ENCODE data around the gene TMPRSS11A.
A peak's percentile ranks its signal among the peaks of the same experiment; 100 is the strongest.

Gene TMPRSS11A

DNA sequence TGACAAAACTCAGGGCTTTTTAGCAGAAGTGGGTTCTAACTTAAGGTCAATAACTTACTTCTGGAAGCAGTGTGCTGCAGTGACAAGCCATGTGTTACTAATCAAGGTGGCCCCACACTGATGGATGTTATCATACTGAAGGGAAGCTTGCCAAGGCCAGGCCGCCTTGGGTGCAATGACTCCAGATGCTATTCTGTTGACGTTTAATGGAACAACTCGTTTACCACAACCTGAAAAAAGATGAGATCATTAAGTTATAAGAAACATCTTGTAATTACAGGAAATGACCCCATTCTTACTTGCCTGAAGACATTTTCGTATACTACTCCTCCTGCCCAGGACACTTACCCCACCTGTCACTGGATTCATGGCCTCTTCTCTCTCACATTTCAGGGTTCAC lies 40.6 kb downstream of the TMPRSS11A start:
- DNase-seq: no peak
- in situ Hi-C loops (cut with HindIII; ENCODE audit: low pct_ligation_motif_present, low pct_unique_long_range_greater_than_20kb, low sequenced_read_pairs): no loop called here

DNA sequence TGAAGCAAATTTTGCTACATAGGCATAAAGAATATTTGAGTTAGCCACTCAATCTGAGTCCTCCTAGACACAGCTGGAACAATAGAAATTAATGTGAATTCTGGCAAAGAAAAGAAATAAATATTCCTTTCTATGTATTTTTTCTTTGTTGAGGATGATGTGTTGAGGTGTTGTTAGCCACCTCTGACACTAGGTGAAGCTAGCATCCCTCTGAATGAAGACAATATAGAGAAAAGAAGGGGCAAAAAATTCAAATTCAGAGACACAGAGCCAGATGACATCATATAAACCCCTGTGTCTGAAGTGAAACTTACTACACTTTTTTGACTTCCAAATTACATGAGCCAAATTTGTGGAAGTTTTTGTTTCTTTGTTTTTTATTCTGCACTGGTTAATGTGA lies 44.9 kb downstream of the TMPRSS11A start:
- in situ Hi-C loops (cut with HindIII; ENCODE audit: low pct_ligation_motif_present, low pct_unique_long_range_greater_than_20kb, low sequenced_read_pairs): no loop called here
- no peak for DNase-seq

DNA sequence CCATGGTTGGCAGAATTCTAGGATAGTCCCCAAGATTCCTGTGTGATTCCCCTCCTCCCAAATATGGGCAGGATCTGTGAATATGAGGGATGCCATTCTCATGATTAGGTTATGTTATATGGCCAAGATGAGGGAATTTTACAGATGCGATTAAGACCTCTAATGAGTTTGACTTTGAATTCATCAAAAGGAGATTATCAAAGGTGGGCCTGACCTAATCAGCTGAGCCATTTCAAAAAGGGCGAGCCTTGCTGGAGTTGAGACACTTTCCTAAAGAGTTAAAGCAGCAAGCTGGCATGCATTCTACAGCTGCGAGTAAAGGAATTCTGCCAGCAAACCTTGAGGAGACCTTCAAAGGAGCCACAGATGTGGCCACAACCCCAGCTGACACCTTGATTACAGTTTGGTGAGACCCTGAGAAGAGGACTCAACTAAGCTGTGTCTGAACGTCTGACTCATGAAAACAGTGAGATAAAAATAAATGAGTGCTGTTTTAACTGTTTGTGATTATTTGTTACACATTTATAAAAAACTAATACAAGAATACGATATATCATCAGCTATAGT lies 47.8 kb downstream of the TMPRSS11A start:
- in situ Hi-C loops (cut with HindIII; ENCODE audit: low pct_ligation_motif_present, low pct_unique_long_range_greater_than_20kb, low sequenced_read_pairs): no loop called here
- no peak for DNase-seq

DNA sequence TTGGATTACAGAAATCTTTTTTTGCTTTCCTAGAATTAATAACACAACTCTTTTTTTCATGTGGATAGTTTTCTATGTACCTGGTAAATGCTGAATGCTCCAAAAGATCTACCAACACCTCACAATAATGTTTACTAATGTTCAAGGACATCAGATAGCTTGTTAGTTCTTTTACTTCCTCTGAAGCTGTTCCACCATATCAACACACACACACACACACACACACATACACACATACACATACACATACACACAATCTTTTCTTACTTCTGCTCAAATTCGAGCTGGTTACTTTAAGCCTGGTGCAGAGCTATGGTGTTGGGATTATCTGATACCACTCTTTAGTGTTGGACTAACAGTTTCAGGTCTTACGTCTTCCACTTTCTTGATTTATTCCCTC lies 51.2 kb downstream of the TMPRSS11A start:
- in situ Hi-C loops (cut with HindIII; ENCODE audit: low pct_ligation_motif_present, low pct_unique_long_range_greater_than_20kb, low sequenced_read_pairs): no loop called here
- no peak for DNase-seq

DNA sequence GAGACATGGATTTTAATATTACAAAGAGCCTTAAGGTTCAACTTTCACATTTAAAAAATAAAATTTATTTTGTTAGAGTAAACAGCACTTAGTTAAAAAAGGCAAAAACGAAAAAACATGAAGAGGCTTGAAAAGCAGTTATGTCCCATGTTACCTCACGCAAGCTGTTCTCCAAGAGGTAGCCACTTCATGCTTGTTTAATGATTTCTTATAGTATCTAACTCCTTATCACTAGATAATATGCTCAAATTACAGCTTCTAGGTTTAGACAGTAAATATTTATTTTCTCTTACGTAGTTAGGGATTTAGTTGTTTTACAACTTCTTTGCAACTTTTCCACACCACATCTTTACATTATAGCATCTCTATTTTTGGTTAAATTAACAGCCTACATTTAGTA lies 51.7 kb downstream of the TMPRSS11A start:
- in situ Hi-C loops (cut with HindIII; ENCODE audit: low pct_ligation_motif_present, low pct_unique_long_range_greater_than_20kb, low sequenced_read_pairs): no loop called here

DNA sequence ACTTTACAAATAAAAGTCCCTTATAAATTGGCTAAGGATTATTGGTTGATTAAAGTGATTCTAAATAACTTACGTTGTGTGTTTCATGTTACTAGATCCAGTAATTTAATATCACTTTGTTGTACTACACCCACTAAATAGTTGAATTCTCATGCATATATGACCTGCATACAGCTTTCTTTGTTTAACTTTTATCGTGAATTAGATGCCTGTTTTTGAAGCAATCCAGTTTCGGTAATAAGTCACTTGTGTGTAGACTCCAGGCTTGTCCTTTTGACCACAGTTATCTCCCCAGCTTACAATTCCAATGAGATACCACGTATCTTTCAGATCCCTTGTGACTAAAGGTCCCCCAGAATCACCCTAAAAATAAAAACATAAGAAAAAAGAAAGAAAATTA lies 52.2 kb downstream of the TMPRSS11A start:
- DNase-seq: no peak
- in situ Hi-C loops (cut with HindIII; ENCODE audit: low pct_ligation_motif_present, low pct_unique_long_range_greater_than_20kb, low sequenced_read_pairs): no loop called here

More for the DNA sequence above, 51.7 kb downstream of the TMPRSS11A start:
- no peak for DNase-seq

DNA sequence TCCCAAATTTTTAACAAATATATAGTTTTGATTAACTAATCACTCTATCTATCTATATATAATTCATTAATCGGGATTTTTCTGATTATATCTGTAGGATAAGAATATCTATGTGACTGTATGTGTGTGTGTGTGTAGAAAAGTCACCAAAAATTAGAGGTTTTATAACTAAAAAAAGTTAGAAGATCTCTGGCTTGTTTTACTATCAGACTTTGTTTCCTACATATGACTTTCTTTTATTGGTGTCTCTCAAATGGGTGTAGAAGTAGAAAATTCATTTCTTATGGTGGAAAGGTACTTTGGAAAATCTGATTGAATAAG lies 52.7 kb downstream of the TMPRSS11A start:
- DNase-seq: no peak
- in situ Hi-C loops (cut with HindIII; ENCODE audit: low pct_ligation_motif_present, low pct_unique_long_range_greater_than_20kb, low sequenced_read_pairs): no loop called here

DNA sequence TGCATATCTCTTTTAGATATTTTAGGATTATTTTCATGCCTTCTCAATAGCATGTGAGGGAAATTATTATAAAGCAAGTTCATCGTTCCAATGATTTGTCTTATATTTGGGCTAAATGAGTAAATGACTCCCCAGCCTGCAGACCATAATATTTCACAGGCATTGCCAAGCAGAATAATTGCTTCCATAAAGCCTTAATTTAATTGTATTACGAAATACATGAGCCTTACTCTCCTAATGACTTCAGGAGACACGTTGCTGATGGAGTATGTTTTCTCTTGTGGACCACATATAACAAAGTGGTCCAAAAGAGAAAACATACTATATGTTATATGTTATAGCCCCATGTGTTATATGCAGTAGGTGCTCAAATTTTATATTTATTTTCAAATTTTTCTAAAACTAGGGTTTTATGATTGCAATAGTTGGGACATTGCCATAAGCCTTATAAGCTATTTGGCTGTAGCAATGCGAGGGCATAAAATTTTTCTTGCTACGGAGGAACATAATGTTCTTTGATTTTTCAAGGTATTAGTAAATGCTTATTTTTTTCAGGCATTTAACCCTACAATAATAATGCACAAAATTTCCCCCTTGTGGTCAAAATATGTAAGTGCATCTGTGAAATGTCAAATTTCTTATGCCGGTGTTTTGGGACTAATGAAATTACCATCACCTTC lies 53.2 kb downstream of the TMPRSS11A start:
- in situ Hi-C loops (cut with HindIII; ENCODE audit: low pct_ligation_motif_present, low pct_unique_long_range_greater_than_20kb, low sequenced_read_pairs): no loop called here
- DNase-seq: peak; percentile 23

DNA sequence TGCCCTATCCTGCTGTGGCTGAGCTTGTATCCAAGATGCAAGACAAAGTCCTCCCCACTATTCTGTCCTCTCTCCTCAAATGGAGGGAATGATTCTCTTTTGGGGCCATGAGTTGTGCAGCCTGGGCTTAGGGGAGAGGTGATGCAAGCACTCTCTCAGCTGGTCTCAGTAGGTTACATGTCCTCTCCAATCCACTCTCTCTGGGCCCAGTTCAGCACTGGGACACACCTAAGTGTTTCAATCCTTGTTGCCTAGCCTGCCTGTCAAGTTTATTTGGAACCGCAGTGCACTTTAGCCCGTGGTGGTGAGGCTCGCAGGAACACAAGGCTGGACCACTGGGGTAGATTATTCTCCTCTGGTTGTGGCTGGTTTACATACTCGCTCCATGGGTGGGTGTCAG lies 55.6 kb downstream of the TMPRSS11A start:
- in situ Hi-C loops (cut with HindIII; ENCODE audit: low pct_ligation_motif_present, low pct_unique_long_range_greater_than_20kb, low sequenced_read_pairs): no loop called here
- DNase-seq: no peak

DNA sequence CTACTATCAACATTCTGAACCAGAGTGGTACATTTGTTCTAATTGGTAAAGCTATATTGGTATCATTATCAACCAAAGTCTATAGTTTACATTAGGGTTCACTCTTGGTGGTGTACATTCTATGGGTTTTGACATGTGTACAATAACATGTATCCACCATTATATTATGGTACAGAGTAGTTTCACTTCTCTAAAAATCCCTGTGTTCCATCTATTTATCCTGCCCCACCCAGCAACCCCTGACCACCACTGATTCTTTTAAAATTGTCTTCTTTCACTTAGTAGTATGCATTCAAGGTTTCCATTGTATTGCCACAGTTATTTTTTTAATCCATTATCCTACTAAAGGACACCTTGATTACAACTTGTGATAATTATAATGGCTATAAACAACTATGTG lies 64.2 kb downstream of the TMPRSS11A start:
- in situ Hi-C loops (cut with HindIII; ENCODE audit: low pct_ligation_motif_present, low pct_unique_long_range_greater_than_20kb, low sequenced_read_pairs): no loop called here
- no peak for DNase-seq

DNA sequence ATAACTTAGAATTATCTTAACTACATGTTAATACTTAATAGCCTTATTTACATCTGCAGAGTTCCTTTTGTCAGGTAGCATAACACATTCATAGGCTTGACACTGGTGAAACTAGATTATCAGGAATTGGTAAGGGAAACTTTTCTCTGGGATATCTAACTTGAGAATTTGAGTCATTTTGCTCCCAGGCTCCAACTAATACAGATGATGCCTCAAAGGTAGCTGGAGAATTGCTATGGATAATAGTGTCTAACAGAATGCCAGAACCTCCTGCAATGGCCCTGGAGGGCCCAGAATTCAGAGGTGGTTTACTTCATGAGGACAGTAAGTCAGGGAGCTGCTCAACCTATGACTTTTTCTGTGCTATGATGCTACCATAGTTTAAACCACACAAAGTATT lies 65.6 kb downstream of the TMPRSS11A start:
- in situ Hi-C loops (cut with HindIII; ENCODE audit: low pct_ligation_motif_present, low pct_unique_long_range_greater_than_20kb, low sequenced_read_pairs): no loop called here
- no peak for DNase-seq

DNA sequence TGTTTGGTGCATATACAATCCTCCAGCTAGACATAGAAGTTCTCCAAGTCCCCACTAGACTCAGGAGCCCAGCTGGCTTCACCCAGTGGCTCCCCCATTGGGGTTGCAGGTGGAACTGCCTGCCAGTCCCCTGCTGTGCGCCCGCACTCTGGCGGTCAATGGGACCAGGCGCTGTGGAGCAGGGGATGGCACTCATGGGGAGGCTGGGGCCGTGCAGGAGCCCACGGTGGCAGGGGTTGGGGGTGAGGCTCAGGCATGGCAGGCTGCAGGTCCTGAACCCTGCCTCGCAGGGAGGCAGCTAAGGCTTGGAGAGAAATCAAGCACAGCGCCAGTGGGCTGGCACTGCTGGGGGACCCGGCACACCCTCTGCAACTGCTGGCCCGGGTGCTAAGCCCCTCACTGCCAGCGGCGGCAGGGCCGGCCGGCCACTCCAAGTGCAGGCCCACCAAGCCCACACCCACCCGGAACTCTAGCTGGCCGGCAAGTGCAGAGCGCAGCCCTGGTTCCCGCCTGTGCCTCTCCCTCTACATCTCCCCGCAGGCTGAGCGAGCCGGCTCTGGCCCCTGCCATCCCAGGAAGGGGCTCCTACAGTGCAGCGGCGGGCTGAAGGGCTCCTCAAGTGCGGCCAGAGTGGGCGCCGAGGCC lies 66.8 kb downstream of the TMPRSS11A start:
- in situ Hi-C loops (cut with HindIII; ENCODE audit: low pct_ligation_motif_present, low pct_unique_long_range_greater_than_20kb, low sequenced_read_pairs): no loop called here
- no peak for DNase-seq

DNA sequence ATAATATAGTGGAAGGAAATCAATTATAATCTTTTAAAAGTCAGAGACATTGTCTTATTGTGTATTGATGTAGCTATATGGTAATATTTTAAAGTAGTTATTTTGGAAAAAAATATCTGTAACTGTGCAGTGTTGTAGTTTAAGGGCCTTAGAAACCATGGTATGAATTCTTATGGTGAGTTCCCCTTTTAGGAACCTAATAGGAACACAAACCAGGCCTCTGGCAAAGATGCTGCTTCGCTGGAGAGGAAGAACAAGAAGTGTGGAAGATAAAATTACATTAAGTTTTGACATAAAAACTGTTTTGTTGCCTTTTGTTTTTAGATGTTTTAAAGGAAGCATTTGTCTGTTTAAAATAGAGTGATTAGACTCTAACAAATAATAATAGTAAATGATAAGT lies 68.6 kb downstream of the TMPRSS11A start:
- no peak for DNase-seq

DNA sequence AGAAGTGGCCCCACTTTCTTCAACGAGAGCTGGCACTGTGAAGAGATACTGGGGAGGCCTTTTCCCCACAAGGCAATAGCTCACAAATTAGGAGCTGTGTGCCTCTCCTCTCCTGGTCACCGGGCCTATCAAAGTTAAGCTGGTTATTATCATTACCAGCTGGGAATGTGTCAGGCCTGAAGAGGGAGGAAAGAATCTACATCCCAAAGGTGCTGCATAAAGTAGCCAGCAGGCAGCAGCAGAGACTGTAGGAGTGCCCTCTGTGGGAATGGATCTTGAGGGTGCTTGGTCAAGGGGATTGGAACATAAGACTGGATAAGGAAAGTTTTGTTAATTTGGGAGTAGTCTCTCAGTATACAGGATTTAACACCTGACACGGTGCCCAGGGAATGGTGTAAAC lies 70.4 kb downstream of the TMPRSS11A start:
- in situ Hi-C loops (cut with HindIII; ENCODE audit: low pct_ligation_motif_present, low pct_unique_long_range_greater_than_20kb, low sequenced_read_pairs): no loop called here
- no peak for DNase-seq

More for the DNA sequence above, 68.6 kb downstream of the TMPRSS11A start:
- in situ Hi-C loops (cut with HindIII; ENCODE audit: low pct_ligation_motif_present, low pct_unique_long_range_greater_than_20kb, low sequenced_read_pairs): no loop called here

DNA sequence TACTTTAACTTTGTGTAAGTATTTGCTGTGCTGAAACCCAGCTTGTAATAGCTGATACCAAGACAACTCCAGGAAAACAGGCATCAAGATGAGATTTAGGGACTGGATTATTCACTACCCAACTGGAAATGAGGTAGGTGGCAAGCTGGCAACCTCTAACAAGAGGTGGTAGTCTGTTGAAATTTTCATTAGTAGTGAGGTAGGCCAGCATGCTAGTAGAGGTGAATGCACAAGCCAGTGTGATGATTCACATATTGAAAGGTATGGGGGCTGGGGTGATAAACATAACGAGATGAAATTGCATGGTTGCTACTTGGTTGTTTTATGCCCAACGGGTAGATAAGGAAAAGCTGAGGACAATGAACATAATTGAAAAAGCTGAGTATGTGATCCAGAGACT lies 71.0 kb downstream of the TMPRSS11A start:
- DNase-seq: no peak
- in situ Hi-C loops (cut with HindIII; ENCODE audit: low pct_ligation_motif_present, low pct_unique_long_range_greater_than_20kb, low sequenced_read_pairs): no loop called here

DNA sequence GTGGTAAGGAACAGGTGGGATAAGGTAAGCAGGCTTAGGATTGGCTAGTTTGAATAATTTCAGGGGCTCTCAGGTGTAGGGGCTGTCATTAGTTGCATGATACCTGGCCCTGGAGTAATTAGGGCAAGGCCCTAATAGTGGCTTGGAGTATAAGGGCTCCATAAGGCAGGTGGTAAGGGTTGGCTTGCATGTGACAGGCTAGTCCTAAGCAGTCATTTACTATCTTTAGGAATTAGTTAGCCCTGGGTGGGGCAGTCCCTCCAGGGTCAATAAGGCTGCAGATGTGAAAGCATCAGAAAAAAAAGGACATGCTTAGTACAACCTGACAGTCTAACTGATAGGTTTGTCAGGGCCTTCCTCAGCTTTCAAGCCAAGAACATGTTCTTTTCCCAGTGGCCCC lies 71.6 kb downstream of the TMPRSS11A start:
- DNase-seq: no peak
- in situ Hi-C loops (cut with HindIII; ENCODE audit: low pct_ligation_motif_present, low pct_unique_long_range_greater_than_20kb, low sequenced_read_pairs): no loop called here

DNA sequence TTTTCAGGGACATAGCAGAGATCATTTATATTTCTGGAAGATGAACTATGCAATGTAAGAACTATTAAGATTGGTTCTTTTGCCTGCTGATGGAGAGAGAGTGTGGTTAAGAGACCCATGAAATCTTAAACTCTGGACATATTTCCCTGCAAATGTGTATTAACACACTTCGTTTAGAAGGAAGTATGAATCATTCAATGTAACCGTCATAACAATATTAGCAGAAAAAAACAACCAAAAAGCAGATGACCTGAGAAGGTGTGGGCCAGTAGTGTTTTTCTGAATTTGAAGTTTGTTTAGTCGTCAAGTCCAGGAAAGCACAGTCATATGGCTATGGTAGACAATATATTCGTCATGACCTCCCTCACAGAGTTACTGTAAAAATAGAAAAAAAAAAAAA lies 77.0 kb downstream of the TMPRSS11A start:
- in situ Hi-C loops (cut with HindIII; ENCODE audit: low pct_ligation_motif_present, low pct_unique_long_range_greater_than_20kb, low sequenced_read_pairs): no loop called here

DNA sequence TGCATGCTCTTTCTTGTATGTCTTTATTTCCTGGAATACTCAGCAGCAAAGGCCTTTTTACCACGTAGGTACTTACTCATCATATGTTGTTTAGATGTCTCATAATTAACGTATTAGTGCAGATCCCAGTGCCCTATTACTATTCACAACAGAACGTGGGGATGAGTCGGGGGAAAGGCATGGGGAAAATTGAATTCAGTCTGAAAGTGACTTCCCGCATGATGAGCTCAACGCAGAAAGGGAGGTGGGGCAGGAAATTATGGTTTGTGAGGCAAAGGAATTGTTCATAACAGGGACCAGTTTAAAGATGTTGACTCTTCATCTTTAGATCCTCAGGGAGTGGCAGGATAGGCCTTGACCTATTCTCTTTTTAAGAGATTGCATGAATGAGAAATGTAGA lies 77.5 kb downstream of the TMPRSS11A start:
- in situ Hi-C loops (cut with HindIII; ENCODE audit: low pct_ligation_motif_present, low pct_unique_long_range_greater_than_20kb, low sequenced_read_pairs): no loop called here
- DNase-seq: no peak

More for the DNA sequence above, 77.0 kb downstream of the TMPRSS11A start:
- no peak for DNase-seq

DNA sequence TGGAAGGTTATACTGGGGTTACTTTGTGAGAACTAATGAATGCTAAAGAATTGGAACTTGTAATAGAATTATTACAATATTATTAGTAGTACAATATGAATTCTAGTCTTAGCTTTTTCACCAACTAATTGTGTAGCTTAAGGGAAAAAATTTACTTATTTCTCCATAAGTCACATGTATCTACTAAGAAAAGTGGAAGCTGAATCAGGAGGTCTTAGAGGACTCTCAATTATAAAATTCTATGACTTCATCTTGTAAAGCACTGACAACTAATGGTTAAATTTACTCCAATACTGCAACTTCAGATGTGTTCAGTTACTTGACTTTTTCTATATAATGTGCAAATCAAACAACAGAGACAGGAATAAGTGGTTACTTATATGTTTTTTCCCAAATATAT lies 78.6 kb downstream of the TMPRSS11A start:
- DNase-seq: no peak
- in situ Hi-C loops (cut with HindIII; ENCODE audit: low pct_ligation_motif_present, low pct_unique_long_range_greater_than_20kb, low sequenced_read_pairs): no loop called here

DNA sequence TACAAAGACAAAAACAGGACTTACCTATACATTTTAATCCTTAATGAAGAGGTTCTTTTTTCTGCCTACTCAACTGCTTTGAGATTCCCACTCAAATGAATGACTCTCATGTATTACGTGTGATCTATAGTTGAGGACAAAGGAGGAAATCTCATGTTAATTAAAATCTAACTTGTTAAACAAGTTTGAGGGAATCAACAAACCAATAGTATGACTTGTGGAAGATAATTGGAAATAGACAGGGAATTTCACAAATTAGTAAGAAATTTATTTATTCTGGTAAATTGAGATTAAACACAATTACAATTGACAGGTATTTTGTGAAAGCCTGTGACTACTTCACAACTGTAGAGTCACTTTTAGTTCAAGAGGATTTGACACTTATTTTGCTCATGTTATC lies 79.4 kb downstream of the TMPRSS11A start, which contains the start of gene TMPRSS11D:
TSS of gene TMPRSS11D (minus strand) at position 101 of the 400 bp plus-strand sequence. CDS start at position 32, 69 bp downstream.
- no peak for DNase-seq
- in situ Hi-C loops (cut with HindIII; ENCODE audit: low pct_ligation_motif_present, low pct_unique_long_range_greater_than_20kb, low sequenced_read_pairs): no loop called here

Data from ACHN (cell line).